Activated effector memory CD4-positive, alpha-beta T cell treated with Interleukin-2 at 50 U/mL for 16 hours (primary cell): Measurements from ENCODE around the gene EFEMP2.
A peak's percentile ranks its signal among the peaks of the same experiment; 100 is the strongest.

Experiments
- DNase-seq: peaks from one replicate; pipeline ENCODE4 v3.0.0-alpha.2; 2020

Gene EFEMP2

DNA sequence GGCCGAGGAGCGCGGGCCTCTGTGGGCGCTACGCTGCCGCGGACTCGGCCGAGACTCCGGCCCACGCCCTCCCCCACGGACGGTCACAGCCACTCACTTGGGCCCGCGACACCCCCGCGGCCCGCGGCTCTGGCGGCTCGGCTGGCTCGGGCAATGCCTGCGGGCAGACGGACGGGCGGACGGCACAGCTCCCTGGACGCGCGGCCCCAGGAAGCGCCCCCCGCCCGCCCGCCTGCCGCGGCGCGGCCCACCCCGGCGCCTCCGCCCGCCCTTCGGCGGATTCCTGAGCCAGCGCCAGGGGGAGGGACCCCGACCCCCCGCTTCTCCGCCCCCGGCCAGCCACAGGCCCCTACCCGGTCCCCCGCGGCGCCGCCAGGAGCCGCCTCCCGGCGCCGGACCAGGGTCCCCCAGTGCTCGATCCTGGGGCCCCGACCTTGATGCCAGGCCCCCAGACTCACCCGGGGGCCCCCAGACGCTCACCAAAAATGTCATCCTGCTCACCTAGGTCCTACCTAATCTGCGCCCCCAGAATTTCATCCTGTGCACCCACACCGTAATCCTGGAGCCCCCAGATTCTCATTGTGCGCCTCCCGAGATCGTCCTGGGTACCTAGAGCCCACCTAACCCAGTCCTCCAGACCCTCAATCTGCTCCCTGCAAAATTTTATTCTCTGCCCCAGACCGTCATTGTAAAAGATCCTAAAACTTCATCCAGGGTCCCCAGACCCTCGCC, at the start of gene EFEMP2:
Gene EFEMP2, minus strand, starts transcription at position 215 of the 732 bp plus-strand sequence. CDS start 446 bp downstream, outside the sequence.
- DNase-seq = no peak

DNA sequence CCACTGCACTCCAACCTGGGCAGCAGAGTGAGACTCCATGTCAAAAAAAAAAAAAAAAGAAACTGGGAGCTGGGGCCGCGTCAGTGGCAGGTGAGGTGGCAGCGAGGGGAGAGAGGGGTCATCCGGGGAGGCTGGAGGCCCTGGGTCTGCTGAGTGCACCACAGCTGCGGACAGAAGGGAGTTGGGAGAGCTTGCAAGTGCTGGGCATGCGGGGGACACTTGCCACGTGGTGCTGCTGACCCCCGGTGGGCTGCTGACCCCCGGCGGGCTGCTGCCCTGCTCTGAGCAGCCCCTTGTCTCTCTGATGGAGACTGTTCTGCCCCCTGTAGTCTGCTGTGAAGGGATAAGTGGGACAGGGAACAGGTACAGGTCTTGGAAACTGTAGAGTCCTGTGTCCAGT, 49.3 kb upstream of the EFEMP2 start:
- no peak for DNase-seq

DNA sequence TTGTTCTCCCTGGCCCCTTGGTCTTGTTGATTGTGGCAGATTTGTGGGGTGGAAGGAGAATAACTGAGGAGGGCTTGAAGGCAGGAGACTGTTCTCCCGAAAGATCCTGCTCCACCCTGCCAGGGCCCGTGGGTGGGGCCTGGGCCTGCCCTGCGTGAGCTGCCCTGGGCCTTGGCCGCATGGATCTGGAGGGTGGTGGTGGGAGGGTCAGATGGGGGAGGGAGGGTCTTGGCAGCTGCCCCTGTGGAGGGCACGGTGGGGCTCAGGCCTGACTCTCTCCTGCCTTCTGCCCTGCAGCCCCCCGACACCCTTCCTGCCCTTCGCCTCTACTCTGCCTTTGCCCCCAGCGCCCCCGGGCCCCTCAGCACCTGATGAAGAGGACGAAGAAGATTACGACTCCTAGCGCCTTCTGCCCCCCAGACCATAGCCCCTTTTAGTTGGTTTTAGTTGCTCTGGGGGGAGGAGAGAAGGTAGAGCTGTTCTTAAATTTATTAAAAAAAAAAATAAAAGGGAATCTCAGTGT, 48.5 kb upstream of the EFEMP2 start:
- DNase-seq = no peak

DNA sequence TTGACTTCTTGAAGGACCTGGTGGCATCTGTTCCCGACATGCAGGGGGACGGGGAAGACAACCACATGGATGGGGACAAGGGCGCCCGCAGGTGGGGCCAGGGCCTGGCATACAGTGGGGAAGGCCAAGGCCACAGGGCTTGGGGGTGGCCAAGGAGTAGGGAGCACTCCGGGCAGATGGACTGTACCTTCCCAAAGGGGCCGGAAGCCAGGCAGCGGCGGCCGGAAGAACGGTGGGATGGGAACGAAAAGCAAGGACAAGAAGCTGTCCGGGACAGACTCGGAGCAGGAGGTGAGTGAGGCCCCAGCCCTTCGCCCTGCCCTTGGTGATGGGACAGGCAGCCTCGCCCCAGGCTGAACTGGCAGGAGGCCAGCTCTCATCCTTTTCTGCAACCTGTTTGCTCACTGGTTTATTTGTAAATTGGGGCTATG, 47.8 kb upstream of the EFEMP2 start:
- DNase-seq = no peak

DNA sequence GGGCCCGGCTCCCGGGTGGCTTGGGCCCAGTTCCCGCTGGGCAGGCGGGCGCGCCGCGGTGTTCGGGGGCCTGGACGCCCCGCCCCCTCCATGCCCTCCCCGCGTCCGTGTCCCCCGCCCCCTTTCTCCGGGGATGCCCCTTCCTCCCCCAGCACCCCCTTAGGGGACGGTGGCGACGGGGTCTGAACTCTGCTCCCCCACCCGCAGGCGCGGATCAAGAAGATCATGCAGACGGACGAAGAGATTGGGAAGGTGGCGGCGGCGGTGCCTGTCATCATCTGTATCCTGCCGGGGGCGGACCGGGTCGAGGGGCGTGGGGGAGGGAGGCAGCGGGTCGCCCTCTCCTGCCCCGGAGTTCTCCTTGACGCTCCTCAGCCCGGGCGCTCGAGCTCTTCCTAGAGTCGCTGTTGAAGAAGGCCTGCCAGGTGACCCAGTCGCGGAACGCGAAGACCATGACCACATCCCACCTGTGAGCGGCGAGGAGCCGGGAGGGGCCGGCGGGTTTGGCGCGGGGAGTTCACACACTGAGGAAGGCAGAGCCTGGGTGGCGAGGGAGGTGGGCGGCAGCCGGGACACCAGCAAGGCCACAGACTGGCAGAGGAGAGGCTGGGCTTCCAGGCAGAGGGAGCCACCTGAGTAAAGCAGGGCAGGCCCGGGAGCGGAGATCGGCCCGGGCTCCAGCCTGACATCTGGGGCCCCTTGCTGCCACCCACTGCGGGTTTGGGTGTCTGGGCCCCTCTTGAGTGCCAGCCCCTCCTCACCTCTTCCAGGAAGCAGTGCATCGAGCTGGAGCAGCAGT, 47.2 kb upstream of the EFEMP2 start:
- DNase-seq = no peak

DNA sequence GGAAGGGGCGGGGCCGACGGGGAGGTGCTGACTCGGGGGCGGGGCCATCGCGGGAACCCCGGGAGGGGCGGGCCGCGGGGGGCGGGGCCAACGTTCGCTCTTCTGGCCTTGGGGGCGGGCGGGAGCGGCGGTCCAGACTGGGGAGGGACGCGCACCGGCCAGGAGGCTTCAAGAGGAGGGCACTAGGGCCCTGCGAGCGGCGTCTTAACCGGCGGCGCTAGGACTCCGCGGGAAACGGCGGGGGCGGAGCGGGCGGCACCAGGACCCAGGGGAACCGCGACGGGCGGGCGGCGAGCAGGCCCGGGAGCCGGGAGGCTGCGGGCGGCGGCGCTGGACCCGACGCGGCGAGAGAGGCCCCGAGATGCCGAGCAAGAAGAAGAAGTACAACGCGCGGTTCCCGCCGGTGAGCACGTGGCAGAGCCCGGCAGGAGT, 46.6 kb upstream of the EFEMP2 start, which contains the start of gene DRAP1:
Gene DRAP1, plus strand, starts transcription at position 286 of the 432 bp plus-strand sequence. Its CDS starts 76 bp downstream, at position 362.
- DNase-seq = peak; percentile 97

DNA sequence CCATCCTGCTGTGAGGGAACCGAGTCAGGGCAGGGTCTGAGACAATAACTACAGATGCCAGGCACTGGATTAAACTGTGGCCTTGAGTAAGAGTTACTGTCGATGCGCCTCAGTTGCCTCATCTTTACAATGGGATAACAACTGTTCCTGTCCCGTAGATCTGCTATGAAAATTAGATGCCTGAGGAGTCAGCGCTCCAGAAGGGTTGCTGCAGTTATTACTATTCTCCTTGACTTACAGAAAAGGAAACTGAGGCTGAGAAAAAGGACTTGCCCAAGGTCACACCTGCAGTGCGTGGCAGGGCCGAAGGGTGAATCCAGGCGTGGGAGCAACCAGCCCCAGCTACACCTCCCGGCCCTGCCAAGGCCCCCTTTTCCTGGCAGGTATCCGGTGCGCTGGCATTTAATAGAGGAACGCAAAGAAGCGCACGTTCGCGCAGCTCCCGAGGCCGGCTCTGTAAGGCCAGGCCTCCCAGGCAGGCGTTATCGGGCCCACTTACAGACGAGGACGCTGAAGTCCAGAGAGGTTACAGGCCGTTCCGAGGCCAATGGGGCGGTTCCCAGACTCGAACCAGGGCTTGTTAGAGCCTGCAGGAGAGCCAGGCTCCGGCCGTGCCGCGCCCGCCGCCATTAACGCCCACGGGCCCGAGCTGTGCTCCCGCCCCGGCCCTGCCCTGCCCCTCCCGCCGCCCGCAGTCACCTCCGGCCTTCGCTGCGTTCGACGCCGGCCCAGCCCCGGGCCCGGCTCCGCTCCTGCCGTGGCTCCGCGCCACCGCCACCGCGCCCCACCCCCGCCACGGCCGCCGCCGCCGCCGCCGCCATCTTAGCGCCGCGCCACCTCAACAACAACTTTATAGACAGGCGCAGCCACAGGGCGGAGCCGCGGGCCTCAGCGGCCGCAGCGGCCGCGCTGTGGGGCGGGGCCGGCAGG, 45.9 kb upstream of the EFEMP2 start, which contains the start of gene C11orf68:
Gene C11orf68, minus strand, starts transcription at position 852 of the 930 bp plus-strand sequence. Its CDS starts 31 bp downstream, at position 821.
- DNase-seq = no peak

DNA sequence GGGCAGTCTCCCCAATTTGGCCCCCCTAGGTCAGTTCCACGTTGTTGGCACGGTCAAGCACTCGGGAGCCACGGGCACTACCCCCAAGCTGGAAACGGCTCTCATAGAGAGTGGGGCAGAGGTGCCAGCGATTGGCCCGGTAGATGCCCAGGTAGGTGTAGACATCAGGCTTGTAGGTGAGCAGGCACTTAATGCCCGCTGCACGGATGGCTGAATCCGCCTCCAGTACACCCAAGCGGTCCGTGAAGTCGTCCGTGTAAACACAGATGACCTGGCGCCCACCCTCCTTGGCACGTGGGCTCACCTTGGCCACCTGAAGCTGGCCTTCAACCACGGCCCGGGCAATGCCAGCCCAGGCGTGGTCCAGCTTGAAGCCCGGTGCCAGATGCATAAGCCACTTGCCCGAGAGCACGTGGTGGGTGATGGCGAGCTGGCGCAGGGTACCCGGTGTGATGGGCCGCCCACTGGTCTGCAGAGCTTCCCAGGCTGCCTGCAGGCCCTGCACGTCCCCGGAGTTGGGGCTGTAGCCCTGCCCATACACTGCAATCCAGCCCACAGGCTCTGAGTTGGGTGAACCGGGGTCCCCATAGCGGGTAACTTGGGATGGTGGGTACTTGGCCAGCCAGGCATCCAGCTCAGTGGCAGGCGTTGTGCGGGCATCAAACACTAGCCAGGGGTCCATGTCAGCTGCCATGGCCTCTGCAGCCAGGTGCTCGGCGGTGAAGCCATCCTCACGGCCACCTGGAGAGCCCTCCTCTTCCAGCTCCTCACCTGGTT, 45.0 kb upstream of the EFEMP2 start:
- no peak for DNase-seq

DNA sequence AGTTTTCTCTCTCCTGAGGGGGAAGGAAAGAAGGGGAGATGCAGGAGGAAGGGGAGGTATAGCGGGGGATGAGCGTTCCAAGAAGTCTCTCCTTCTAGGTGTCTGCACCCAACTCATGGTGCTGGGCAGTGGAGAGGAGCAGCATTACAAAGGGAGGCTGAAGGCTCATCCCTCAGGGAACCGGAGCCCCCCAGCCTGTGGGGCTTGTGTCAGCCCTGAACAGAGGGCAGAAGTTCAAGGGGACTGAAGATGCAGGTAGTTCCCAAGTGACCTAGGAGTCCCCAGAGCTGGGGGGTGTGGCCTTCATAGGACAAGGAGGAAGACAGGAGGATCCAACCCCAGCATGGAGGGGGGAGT, 44.5 kb upstream of the EFEMP2 start:
- no peak for DNase-seq

DNA sequence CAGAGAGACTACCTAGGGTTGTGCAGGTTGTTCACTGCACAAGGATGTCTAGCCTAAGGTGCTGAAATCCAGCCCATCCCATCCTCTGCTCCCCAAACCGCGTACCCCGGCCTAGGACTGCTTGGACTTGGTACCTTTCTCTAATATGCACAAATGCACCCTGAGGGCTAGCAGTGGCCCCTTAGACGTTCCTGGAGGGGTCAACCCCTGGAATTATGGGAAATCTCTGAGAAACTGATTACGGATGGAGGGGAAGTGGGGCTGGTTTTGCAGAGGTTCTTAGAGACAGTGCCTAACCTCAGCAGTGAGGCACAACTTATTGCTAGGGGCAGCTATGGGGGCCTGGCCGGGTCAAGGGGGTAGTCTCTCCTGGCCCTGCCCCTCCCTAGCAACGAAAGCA, 43.8 kb upstream of the EFEMP2 start:
- no peak for DNase-seq

DNA sequence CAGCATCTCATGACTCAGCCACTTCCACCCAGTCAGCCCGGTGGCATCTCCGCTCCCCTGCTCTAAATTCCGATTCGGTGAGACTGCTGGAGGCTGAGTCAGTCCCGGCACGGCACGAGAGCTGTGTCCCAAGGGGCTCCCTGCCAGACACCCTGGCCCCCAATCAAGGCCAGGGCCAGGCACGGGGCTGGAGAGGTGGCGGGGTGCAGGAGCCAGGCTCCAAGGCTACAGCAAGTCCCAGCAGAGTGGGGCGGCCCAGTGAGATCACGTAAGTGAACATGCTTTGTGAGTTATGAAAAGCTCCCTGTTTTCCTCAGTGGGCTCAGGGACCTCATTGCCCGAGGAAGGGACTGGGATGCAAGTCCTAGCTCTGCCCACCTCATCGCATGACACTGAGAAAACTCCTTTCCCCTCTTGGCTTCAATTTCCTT, 43.2 kb upstream of the EFEMP2 start:
- DNase-seq = no peak

DNA sequence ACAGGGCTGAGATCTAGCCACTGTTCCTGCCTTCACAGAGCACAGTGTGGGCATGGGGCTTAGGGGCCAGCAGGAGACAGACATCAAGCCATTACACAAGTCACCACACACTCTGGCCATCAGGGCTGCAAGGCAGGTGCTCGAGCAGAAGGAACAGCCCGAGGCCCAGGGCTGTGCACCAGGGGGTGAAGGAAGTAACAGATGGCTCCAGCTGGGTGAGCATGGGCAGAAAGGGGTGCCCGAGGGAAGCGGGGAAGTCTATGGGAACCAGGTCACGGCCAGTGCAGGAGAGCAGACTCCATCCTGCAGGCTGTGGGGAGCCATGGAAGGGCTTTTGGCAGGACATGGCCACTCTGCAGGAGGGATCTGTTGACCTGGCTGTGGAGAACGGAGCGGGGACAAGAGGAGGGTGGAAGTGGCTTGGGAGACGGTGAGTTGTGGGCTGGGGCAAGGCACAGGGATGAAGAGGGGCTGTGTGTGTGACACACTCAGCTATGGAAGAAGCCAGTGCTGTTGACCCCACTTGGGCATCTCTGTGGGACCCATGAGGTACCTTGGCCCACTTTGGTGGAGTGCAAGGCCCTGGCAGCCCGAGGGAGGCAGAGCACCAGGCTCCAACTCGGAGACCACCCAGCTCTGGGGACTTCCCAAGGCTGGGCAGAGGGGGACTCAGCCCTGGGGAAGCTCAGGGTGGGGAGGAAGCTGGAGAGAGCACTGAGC, 42.7 kb upstream of the EFEMP2 start:
- no peak for DNase-seq

DNA sequence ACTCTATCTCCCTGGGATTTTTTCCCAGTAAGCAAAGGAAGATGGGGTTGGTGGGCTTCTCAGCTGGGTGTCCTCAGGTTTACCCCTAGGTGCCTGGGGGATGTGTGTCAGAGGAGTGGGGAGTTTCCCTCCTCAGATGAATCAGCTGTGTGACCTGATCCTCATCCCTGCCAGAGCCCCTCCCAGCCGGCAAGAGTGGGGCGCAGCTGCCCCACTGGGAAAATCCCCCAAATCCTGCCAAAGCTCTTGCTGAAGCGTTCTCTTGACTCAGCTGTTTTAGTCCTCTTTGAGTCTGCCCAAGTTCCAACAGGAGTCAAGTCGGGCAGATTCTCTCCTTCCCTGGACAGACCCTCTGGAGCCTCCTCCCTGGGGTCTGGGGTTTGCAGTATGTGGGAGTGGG, 40.2 kb upstream of the EFEMP2 start:
- no peak for DNase-seq

DNA sequence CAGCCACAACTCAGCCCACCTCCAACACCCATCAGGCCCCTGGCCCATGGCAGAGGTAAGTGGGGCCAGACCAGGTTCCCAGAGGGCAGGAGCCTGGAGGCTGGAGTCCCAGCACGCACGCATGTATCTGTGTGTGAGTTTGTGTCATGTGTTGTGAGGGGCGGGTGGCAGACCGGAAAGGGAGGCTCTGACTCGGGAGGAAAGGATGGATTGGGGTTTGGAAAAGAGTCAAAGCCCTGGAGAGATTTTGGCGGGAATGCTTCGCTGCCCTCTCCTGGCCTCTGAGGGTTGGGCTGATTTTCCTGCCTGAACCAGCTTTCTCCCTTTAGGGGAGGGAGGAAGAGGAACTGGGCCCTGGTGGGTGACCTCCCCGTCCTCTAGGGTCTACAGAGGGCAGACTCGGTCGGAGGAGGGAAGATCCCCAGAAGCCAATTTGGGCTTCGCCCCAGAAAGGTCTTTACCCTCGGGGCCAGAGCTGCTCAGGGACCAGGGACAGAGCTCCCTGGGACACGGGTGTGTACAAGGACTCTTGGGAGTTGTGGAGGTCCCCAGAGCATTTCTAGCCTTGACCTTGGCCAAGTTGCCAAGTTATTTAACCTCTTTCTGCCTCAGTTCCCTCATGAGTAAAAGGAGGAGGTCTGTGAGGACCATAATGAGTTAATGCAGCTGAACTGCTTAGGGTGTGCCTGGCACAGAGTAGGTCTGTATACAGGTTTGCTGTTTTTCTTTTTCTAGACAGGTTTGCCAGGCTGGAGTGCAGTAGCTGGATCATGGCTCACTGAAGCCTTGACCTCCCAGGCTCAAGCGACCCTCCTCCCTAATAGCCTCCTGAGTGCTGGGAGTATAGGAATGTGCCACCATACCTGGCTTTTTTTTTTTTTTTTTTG, 39.3 kb upstream of the EFEMP2 start:
- DNase-seq = no peak

DNA sequence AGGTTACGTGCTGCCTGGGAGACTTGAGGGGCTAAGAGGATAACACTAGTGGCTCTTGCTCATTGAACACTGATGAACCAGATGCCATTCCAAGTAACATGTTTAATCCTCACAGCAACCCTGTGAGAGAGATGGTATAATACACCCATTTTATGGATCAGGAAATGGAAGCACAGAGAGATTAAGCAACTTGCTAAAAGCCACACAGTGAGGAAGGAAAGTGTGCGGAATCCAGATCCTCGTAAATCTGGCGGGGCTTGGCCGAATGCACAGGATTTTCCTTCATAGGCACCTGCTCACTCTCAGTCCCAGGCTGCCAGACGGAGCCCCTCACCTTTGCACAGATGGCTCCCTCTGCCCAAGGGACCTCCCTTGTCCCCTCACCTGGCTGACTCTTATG, 35.3 kb upstream of the EFEMP2 start:
- no peak for DNase-seq

DNA sequence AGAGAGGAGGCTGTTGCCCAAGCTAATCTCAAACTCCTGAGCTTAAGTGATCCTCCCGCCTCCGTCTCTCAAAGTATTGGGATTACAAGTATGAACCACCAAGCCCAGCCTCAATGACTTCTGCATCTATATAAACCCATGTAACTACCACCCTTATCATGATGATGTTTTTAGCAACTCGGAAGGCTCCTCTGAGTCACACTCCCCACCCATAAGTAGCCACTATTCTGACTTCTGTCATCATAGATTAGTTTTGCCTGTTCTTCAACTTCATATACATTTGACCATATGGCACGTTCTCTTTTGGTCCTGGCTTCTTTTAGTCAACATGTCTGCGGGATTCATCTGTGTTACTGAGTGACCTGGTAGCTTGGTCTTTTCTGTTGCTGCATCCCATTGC, 34.0 kb upstream of the EFEMP2 start:
- no peak for DNase-seq

DNA sequence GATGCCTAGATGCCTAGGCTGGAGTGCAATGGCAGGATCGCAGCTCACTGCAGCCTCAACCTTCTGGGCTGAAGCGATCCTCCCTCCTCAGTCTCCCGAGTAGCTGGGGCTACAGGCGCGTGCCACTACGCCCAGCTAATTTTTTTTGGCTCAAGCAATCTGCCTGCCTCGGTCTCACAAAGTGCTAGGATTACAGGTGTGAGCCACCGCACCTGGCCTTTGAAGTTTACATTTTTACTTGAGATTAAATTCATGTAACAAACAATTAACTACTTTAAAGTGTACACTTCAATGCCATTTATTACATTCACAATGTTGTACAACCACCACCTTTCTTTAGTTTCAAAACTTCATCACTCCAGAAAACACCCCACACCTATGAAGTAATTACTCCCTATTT, 31.1 kb upstream of the EFEMP2 start:
- DNase-seq = no peak

DNA sequence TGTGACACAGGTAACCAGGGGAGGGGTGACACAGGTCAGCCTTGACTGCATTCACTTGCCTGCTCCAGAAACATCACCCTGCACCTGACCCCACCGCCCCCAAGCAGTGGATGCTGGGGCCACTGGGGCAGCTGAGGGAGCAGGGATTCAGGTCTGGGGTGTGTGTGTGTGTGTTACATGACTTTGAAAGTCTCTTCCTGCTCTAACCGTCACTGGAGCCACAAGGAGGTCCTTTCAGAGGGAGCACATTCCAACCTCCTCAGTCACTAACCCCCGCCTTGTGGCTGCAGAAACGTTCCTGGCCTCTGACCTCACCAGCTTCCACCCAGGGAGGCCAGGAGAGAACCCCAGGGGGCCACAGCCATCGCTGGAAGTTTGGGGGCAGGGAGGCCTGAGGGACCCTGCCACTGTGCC, 30.5 kb upstream of the EFEMP2 start:
- no peak for DNase-seq

DNA sequence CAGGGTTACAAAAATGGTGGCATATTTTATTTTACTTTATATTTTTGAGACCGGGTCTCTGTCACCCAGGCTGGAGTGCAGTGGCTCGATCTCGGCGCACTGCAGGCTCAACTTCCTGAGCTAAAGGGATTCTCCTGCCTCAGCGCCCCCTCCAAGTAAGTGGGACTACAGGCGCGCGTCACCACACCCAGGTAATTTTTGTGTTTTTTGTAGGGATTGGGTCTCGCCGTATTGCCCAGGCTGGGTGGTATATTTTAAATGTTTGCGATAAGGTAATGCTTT, 28.2 kb upstream of the EFEMP2 start:
- no peak for DNase-seq
